GM12878 (cell line): ENCODE data around the gene E2F1. TPM values are rescaled to one million over a fixed set of nuclear protein-coding genes. Genes with fewer than 3 reads are reported as not detected.

Source experiments
- BCLAF1 ChIP-seq: fragments of 450-650 bp; IDR thresholded peaks from 2 replicates; pipeline ENCODE4 v1.6.1; 2017; ENCODE audit warnings: antibody characterized with exemption, mild to moderate bottlenecking, moderate library complexity
- BHLHE40 ChIP-seq, 2 experiments: fragments of 450-650 bp in 1 of 2; IDR thresholded peaks; 2 replicates each; pipeline ENCODE4 v1.6.1; 2011 to 2017; ENCODE audit warnings: low read depth in 2 of 2, borderline replicate concordance in 1 of 2, improper control_type of control experiment in 1 of 2, low read length in 1 of 2, mild to moderate bottlenecking in 1 of 2
- CEBPB ChIP-seq, 2 experiments: fragments of 150-350 bp in 1 of 2; IDR thresholded peaks; 2 replicates each; pipeline ENCODE4 v1.6.1; 2012 to 2014; ENCODE audit warnings: low read depth in 2 of 2, low read length in 2 of 2, borderline replicate concordance in 1 of 2, inconsistent platforms in 1 of 2
- CHD2 ChIP-seq: IDR thresholded peaks from 2 replicates; pipeline ENCODE4 v1.6.1; 2011; ENCODE audit warnings: low read depth, low read length, improper control_type of control experiment, borderline replicate concordance
- CREM ChIP-seq: IDR thresholded peaks from 2 replicates; pipeline ENCODE4 v1.6.1; 2014; ENCODE audit warnings: antibody characterized with exemption, low read depth
- CTCF ChIP-seq, 3 experiments: IDR thresholded peaks in 2 of 3; conservative IDR thresholded peaks in 1 of 3; 2 replicates each; pipeline ENCODE4 v1.5.1; 2011; ENCODE audit warnings: low read depth in 3 of 3, low read length in 3 of 3, mild to moderate bottlenecking in 3 of 3, control low read depth in 2 of 3, moderate library complexity in 2 of 3, inconsistent platforms in 1 of 3, mixed read lengths in 1 of 3; ENCODE audit not compliant: control insufficient read depth in 2 of 3, insufficient read depth in 1 of 3; ENCODE audit errors: extremely low read depth in 1 of 3
- EED ChIP-seq: sonication (generic); IDR thresholded peaks from 2 replicates; pipeline ENCODE4 v1.6.1; 2016; ENCODE audit warnings: antibody characterized with exemption, low read depth
- EGR1 ChIP-seq, 2 experiments: IDR thresholded peaks; 1 replicate in 1 of 2; 2 replicates in 1 of 2; pipeline ENCODE4 v1.6.1; 2011 to 2012; ENCODE audit warnings: low read depth in 2 of 2, low read length in 2 of 2, borderline replicate concordance in 1 of 2, mild to moderate bottlenecking in 1 of 2, moderate library complexity in 1 of 2
- FOS ChIP-seq: IDR thresholded peaks from 3 replicates; pipeline ENCODE4 v1.6.1; 2011; ENCODE audit warnings: borderline replicate concordance; ENCODE audit not compliant: insufficient read length; ENCODE audit errors: extremely low read depth
- MXI1 ChIP-seq: fragments of 150-350 bp; IDR thresholded peaks from 2 replicates; pipeline ENCODE4 v1.6.1; 2011; ENCODE audit warnings: low read depth, mild to moderate bottlenecking, inconsistent platforms, low read length, improper control_type of control experiment
- NFYB ChIP-seq: IDR thresholded peaks from 2 replicates; pipeline ENCODE4 v1.6.1; 2011; ENCODE audit warnings: low read depth, mild to moderate bottlenecking, low read length, improper control_type of control experiment, moderate library complexity; ENCODE audit not compliant: insufficient read depth
- NKRF ChIP-seq: fragments of 450-650 bp; conservative IDR thresholded peaks from 2 replicates; pipeline ENCODE4 v1.6.1; 2017; ENCODE audit warnings: mild to moderate bottlenecking, moderate library complexity
- NR2F1 ChIP-seq: fragments of 450-650 bp; conservative IDR thresholded peaks from 2 replicates; pipeline ENCODE4 v1.6.1; 2017; ENCODE audit warnings: mild to moderate bottlenecking
- RB1 ChIP-seq: fragments of 450-650 bp; formaldehyde crosslinking; IDR thresholded peaks from 2 replicates; pipeline ENCODE4 v1.6.1; 2017; ENCODE audit warnings: mild to moderate bottlenecking, borderline replicate concordance
- SIN3A ChIP-seq: IDR thresholded peaks from 2 replicates; pipeline ENCODE4 v1.6.1; 2012; ENCODE audit warnings: low read depth, low read length, improper control_type of control experiment
- USF2 ChIP-seq: IDR thresholded peaks from 2 replicates; pipeline ENCODE4 v1.6.1; 2011; ENCODE audit warnings: low read depth, low read length, improper control_type of control experiment, borderline replicate concordance
- YBX1 ChIP-seq: fragments of 450-650 bp; IDR thresholded peaks from 2 replicates; pipeline ENCODE4 v1.6.1; 2016; ENCODE audit warnings: antibody characterized with exemption
- YY1 ChIP-seq: IDR thresholded peaks from 2 replicates; pipeline ENCODE4 v1.6.1; 2011; ENCODE audit warnings: low read depth, mild to moderate bottlenecking, low read length
- polyA plus RNA-seq, 11 experiments: library from polyadenylated mRNA; depleted of rRNA in 4 of 11; unstranded in 6 of 11; stranded (reverse) in 5 of 11; fragments of >200 nt; fragmentation: Nextera tagmentation in 4 of 11; fragmentation: Illumina TruSeq in 1 of 11; extraction: Ambion mirVana in 4 of 11; extraction: Trizol in 1 of 11; gene quantifications; 1 replicate in 1 of 11; 2 replicates in 10 of 11; pipeline versions ENCODE4 v1.2.1 to v1.2.3, GENCODE V29; 2011 to 2016; ENCODE audit warnings: inconsistent platforms in 2 of 11, missing spikeins in 2 of 11, low read depth in 1 of 11
- total RNA-seq, 4 experiments: library from RNA; depleted of rRNA in 3 of 4; stranded (reverse); fragments of >200 nt in 3 of 4; fragmentation: Illumina TruSeq in 1 of 4; extraction: Trizol in 1 of 4; gene quantifications; 2 replicates each; pipeline versions ENCODE4 v1.2.1 to v1.2.3, GENCODE V29; 2013 to 2021

Gene E2F1
- total and polyA plus RNA-seq, 10 of the 15 experiments (the other 5 are each of a cell fraction or from before 2014, with no cell fraction given): 0.29 to 50.2 (median 19.7) TPM

GRCh38 chr20:33686100-33686983 lies at the start of gene E2F1 (continued):
- peak; percentile 79; the same call in 1 of the 2 replicates for TF ChIP-seq CHD2
- TF ChIP-seq YBX1: no peak
- 0 out of 2 replicates have a peak, but pooled peaks have one; percentile 18 for TF ChIP-seq BCLAF1
- TF ChIP-seq RB1: peak; percentile 99
- TF ChIP-seq FOS: peak; percentile 36
- TF ChIP-seq EED: 0 out of 2 replicates have a peak, but pooled peaks have one; percentile 17
- TF ChIP-seq MXI1: peak; percentile 85; the same call in 1 of the 2 replicates
- TF ChIP-seq NR2F1: peak; percentile 8
- TF ChIP-seq NKRF: peak; percentile 99
- peak; percentile 80; the same call in 1 of the 2 replicates for TF ChIP-seq NFYB
- TF ChIP-seq USF2: peak; percentile 11
- peak; percentile 74 to 82 for TF ChIP-seq BHLHE40 (IDR thresholded peaks at IDR 0.05; ENCODE audit: borderline replicate concordance in 1 of 2, low read depth in 2 of 2, low read length in 1 of 2)
- peak; percentile 42; the same call in 1 of the 2 replicates for TF ChIP-seq YY1
- no peak for TF ChIP-seq CEBPB (IDR thresholded peaks at IDR 0.05; ENCODE audit: borderline replicate concordance in 1 of 2, low read depth in 2 of 2, low read length in 2 of 2)
- peak in 2 of 3 experiments; percentile 21 to 28; a peak in 2 of 6 replicates for TF ChIP-seq CTCF (IDR thresholded peaks at IDR 0.05 in 2 of 3, conservative IDR thresholded peaks at IDR 0.05 in 1 of 3; ENCODE audit: control insufficient read depth in 2 of 3, extremely low read depth in 1 of 3, insufficient read depth in 1 of 3, low read depth in 3 of 3, low read length in 3 of 3)
- peak; percentile 94 for TF ChIP-seq SIN3A
- peak; percentile 74 for TF ChIP-seq CREM
- TF ChIP-seq EGR1 (IDR thresholded peaks at IDR 0.05; ENCODE audit: borderline replicate concordance in 1 of 2, low read depth in 2 of 2, low read length in 2 of 2): peak in 1 of 2 experiments; percentile 67; a peak in 1 of 3 replicates
